ENCODE results near the gene SPATA31E1. TPM values are rescaled to one million over a fixed set of nuclear protein-coding genes. Genes with fewer than 3 reads are reported as not detected.

SPATA31E1 gene
- total RNA-seq, 2 donors from 2014 or later: not detected

DNA sequence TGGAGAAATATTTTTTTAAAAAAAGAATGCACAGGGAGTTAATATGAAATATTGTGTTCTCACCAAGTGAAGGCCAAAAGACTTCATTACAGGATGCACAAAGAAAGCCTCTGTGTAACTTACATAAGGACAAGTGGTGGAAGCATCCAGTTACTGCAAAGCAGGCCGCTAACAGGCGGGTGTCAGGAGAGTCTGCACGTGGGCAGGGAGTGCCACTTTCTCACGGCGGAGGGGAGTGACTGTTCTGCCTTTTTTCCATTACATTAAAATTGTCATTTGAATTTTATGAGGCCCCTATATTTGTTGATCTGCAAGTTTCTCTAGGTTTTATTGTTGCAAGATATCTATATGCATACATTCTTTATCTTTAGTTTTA, 28.1 kb upstream of the SPATA31E1 start:
- ATAC-seq (replicated peaks in 1 of 2) (no peak), DNase-seq (no peak)
- H3K9me3 Mint-ChIP-seq: no peaks in the 10 kb centered on the region
- H3K4me1 Mint-ChIP-seq (ENCODE audit: low read depth): no peaks in the 10 kb centered on the region
- no peak overlapping the region for H3K27ac Mint-ChIP-seq
- H3K36me3 Mint-ChIP-seq (ENCODE audit: insufficient read depth in 2 of 2): no peaks in the 10 kb centered on the region
- H3K27me3 Mint-ChIP-seq (ENCODE audit: low read depth): peaks cover 8% of the 10 kb centered on the region
- no peak overlapping the region for H3K4me3 Mint-ChIP-seq

DNA sequence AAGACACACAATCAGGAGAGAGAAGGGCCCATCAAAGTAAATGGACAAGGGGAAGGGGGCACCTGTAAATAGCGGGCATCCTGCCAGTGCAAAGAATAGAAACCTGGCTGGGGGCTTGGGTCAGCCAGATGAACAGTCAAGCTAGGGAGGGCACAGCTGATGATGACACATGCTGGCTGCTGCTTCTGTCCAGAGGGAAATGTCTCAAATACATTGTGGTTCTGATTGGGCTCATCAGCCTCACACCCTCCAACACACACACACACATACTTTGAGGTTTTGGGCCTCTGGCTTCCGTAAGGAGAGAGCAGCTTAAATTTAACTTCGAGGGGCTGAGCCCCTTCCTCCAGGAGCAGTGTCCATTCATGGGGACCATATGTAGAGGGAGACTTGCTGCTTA, 27.6 kb upstream of the SPATA31E1 start:
- H3K4me1 Mint-ChIP-seq (ENCODE audit: low read depth): no peaks in the 10 kb centered on the region
- no peak overlapping the region for H3K27ac Mint-ChIP-seq
- H3K36me3 Mint-ChIP-seq (ENCODE audit: insufficient read depth in 2 of 2): no peaks in the 10 kb centered on the region
- peaks cover 8% of the 10 kb centered on the region for H3K27me3 Mint-ChIP-seq (ENCODE audit: low read depth)
- ATAC-seq (replicated peaks in 1 of 2) (no peak), DNase-seq (no peak)
- H3K9me3 Mint-ChIP-seq: peaks cover 0 to 1% of the 10 kb centered on the region in 2 donors
- no peak overlapping the region for H3K4me3 Mint-ChIP-seq

DNA sequence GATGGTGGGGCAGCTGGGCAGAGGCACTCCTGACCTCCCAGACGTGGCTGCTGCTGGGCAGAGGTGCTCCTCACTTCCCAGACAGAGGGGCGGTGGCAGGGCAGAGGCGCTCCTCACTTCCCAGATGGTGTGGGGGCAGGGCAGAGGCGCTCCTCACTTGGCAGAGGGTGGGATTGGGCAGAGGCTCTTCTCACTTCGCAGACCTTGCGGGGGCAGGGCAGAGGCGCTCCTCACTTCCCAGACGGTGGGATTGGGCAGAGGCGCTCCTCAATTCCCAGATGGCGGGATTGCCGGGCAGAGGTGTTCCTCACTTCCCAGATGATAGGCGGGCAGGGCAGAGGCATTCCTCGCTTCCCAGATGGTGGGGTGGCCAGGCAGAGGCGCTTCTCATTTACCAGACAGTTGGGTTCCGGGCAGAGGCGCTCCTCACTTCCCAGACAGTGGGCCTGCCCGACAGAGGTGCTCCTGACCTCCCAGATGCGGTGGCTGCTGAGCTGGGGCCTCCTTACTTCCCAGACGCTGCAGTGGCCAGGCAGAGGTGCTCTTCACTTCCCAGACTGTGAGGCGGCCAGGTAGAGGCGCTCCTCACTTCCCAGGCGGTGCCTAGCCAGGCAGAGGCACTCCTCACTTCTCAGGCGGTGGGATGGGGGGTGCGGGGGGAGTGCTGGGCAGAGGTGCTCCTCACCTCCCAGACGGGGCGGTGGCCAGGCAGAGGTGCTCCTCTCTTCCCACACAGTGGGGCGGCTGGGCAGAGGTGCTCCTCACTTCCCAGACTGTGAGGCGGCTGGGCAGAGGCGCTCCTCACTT, 25.3 kb upstream of the SPATA31E1 start:
- H3K27ac Mint-ChIP-seq: no peak overlapping the region
- H3K4me3 Mint-ChIP-seq: no peak overlapping the region
- H3K36me3 Mint-ChIP-seq (ENCODE audit: insufficient read depth in 2 of 2): peaks cover 0 to 2% of the 10 kb centered on the region in 2 donors
- ATAC-seq (replicated peaks in 1 of 2) (no peak), DNase-seq (no peak)
- no peaks in the 10 kb centered on the region for H3K4me1 Mint-ChIP-seq (ENCODE audit: low read depth)
- H3K9me3 Mint-ChIP-seq: peaks cover 3 to 5% of the 10 kb centered on the region in 2 donors
- H3K27me3 Mint-ChIP-seq (ENCODE audit: low read depth): peaks cover 8% of the 10 kb centered on the region

DNA sequence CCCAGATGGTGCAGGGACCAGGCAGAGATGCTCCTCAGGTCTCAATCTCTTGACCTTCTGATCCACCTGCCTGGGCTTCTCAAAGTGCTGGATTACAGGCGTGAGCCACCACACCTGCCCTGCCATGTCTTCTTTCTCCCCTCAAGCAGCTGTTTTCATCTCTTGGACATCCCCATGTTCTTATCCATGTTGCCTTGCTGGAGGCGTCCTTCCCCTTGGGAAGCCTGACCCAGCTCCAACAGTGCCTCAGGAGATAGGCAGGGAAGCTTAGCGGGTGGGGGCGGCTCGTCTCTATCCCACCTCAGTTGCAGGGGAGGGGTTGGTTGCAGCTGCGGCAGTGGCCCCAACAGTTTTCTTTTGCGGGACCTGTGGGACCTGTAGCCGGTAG, 24.7 kb upstream of the SPATA31E1 start:
- H3K36me3 Mint-ChIP-seq (ENCODE audit: insufficient read depth in 2 of 2): peaks cover 0 to 2% of the 10 kb centered on the region in 2 donors
- H3K4me3 Mint-ChIP-seq: no peak overlapping the region

DNA sequence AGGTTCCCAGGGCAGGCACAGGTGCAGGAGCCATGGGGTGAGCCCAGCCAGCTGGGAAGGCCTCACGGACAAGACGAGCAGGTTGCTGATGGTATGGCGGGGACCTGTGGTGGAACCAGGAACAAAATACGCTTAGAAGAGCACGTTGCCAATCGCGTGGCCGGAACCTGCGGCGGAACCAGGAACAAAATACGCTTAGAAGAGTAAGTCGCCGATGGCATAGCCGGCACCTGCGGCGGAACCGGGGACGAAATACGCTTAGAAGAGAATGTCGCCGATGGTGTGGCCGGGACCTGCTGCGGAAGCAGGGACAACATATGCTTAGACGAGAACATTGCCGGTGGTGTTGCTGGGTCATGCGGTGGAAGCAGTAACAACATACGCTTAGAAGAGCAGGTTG, 23.5 kb upstream of the SPATA31E1 start:
- ATAC-seq (replicated peaks in 1 of 2) (no peak), DNase-seq (no peak)
- Mint-ChIP-seq H3K4me3 (no peak overlapping the region), H3K9me3 (peaks cover 4 to 7% of the 10 kb centered on the region in 2 donors), H3K27me3 (ENCODE audit: low read depth) (peaks cover 8% of the 10 kb centered on the region), H3K27ac (no peak overlapping the region), H3K4me1 (ENCODE audit: low read depth) (no peaks in the 10 kb centered on the region), H3K36me3 (ENCODE audit: insufficient read depth in 2 of 2) (peaks cover 0 to 2% of the 10 kb centered on the region in 2 donors)

More for the DNA sequence above, 24.7 kb upstream of the SPATA31E1 start:
- DNase-seq: no peak
- no peak for ATAC-seq (replicated peaks in 1 of 2)
- Mint-ChIP-seq H3K4me1 (ENCODE audit: low read depth) (no peaks in the 10 kb centered on the region), H3K9me3 (peaks cover 4 to 7% of the 10 kb centered on the region in 2 donors), H3K27me3 (ENCODE audit: low read depth) (peaks cover 8% of the 10 kb centered on the region), H3K27ac (no peak overlapping the region)

DNA sequence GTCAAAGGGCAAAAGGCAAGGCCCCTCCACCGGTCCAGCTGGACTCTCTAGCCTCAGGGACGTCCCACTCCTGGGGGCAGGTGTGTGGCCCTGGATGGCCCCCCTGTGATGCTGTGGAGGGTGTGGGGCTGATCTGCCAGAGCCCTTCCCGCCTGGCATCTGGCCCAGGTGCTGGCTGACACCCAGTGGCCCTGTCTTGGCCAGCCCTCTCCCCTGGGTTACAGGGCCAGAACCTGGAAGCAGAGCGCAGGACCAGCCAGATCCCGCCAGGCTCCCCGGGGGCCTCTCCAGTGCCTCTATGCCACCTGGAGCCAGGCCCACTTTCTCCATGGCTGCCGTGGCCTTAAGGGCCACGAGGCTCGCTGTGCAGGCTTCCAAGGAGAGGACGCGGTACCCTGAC, 22.9 kb upstream of the SPATA31E1 start:
- Mint-ChIP-seq H3K4me3 (no peak overlapping the region), H3K4me1 (ENCODE audit: low read depth) (no peaks in the 10 kb centered on the region), H3K9me3 (peaks cover 4 to 7% of the 10 kb centered on the region in 2 donors), H3K27ac (no peak overlapping the region), H3K27me3 (ENCODE audit: low read depth) (peaks cover 8% of the 10 kb centered on the region), H3K36me3 (ENCODE audit: insufficient read depth in 2 of 2) (peaks cover 0 to 2% of the 10 kb centered on the region in 2 donors)
- no peak for DNase-seq
- ATAC-seq (replicated peaks in 1 of 2): no peak

DNA sequence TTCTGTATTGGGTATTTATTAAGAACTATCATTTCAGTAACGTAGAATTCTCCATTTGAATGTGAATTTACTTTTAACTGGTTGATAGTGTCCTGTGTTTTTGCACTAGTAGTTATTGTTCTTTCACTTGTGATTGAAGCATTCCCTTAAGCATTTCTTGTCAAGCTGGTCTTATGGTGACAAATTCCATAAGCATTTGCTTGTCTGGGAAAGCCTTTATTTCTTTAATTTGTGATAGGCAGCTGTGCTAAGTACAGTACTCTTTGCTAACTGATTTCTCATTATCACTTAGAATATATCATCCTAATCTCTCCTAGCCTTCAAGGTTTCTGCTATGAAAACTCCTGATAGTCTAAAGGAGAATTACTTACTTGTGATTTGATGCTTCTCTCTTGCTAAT, 21.3 kb upstream of the SPATA31E1 start:
- no peak overlapping the region for H3K4me3 Mint-ChIP-seq
- no peaks in the 10 kb centered on the region for H3K4me1 Mint-ChIP-seq (ENCODE audit: low read depth)
- ATAC-seq (replicated peaks in 1 of 2) (no peak), DNase-seq (no peak)
- no peaks in the 10 kb centered on the region for H3K27me3 Mint-ChIP-seq (ENCODE audit: low read depth)
- H3K27ac Mint-ChIP-seq: no peak overlapping the region
- peaks cover 0 to 2% of the 10 kb centered on the region in 2 donors for H3K36me3 Mint-ChIP-seq (ENCODE audit: insufficient read depth in 2 of 2)
- H3K9me3 Mint-ChIP-seq: peaks cover 4 to 7% of the 10 kb centered on the region in 2 donors

DNA sequence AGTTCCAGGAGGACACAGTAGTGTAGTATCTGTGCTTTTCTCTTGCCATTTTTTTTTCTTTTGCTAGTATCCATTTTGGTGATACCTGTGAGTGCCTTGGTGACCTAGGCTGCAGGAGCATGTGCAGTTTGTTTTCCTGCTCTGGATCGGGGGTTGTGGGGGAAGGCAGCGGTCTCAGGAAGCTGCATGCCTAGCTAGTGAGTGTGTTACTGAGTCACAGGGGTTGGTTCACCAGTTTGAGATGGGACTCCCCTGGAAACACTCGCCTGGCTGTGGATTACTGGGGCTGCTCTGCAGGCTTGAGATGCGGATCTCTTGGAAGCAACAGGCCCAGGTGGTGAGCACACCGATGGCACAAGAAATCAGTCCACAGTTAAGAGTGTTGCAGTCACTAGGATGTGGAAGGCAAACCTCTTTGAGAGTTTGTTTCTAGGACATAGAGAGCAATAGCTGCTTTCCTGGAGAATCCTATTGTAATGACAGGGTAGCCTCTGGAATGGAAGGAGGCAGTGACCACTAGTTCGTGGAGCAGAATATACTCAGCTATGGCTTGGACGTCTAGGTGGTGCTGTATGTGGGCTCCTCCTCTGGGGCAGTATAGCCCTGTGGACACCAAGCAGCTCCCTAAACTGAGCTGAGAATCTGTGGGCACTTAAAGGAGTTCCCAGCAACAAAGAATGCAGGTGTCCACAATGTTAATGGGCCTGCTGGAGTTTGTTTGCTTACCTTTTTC, 20.0 kb upstream of the SPATA31E1 start:
- H3K36me3 Mint-ChIP-seq (ENCODE audit: insufficient read depth in 2 of 2): peaks cover 0 to 2% of the 10 kb centered on the region in 2 donors
- DNase-seq: no peak
- no peak overlapping the region for H3K27ac Mint-ChIP-seq
- no peak for ATAC-seq (replicated peaks in 1 of 2)
- H3K4me1 Mint-ChIP-seq (ENCODE audit: low read depth): no peaks in the 10 kb centered on the region
- no peak overlapping the region for H3K4me3 Mint-ChIP-seq
- no peaks in the 10 kb centered on the region for H3K27me3 Mint-ChIP-seq (ENCODE audit: low read depth)
- peaks cover 4 to 7% of the 10 kb centered on the region in 2 donors for H3K9me3 Mint-ChIP-seq

DNA sequence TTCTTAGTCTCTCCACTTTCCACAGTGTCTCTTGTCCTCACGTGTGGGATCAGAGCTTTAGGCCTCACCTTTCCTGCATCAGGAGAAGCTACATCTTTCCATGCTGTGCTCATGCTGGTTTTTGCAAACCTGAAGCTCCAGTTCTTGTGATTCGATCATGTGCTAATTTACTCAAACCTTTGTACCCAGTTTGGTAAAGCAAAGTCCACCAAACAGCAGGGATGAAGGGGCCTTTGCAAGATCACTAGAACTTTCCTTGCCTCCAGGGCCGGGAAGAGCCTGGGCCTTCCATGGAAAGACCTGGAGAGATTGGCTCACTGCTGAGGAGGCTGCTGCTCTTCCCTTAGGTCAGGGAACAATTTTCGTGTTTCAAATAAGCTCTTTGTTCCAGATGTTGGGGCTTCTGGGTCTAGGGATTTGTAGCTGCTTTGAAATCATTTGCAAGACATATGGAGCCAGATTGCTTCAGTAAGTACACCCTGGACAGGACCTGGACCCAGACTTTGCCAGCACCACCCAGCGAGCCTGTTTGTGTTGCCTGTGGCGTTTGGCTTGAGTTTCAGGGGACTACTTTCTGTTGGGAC, 18.7 kb upstream of the SPATA31E1 start:
- DNase-seq (no peak), ATAC-seq (replicated peaks in 1 of 2) (no peak)
- no peak overlapping the region for H3K4me3 Mint-ChIP-seq
- no peaks in the 10 kb centered on the region for H3K4me1 Mint-ChIP-seq (ENCODE audit: low read depth)
- no peak overlapping the region for H3K27ac Mint-ChIP-seq
- peaks cover 4 to 7% of the 10 kb centered on the region in 2 donors for H3K9me3 Mint-ChIP-seq
- peaks cover 0 to 2% of the 10 kb centered on the region in 2 donors for H3K36me3 Mint-ChIP-seq (ENCODE audit: insufficient read depth in 2 of 2)
- no peaks in the 10 kb centered on the region for H3K27me3 Mint-ChIP-seq (ENCODE audit: low read depth)

DNA sequence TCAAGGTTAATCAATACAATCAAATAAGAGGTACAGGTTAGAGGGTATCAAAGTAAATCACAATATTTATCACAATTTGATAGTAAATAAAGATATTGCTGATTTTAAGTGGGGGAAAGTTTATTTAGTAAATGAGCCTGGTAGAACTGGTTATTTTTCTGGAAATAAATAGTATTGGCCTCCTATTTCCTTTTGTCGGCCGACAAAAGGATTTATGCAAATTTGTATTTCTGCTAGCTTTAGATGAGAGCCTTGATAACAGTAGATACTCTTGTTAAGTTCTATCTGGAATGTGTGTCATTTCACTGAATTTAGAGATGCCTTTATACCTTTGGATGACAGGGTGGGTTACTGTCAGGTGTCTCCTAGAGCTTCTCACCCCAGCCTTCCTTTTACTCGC, 17.8 kb upstream of the SPATA31E1 start:
- Mint-ChIP-seq H3K4me1 (ENCODE audit: low read depth) (no peaks in the 10 kb centered on the region), H3K27ac (no peak overlapping the region), H3K9me3 (peaks cover 10 to 12% of the 10 kb centered on the region in 2 donors), H3K4me3 (no peak overlapping the region), H3K27me3 (ENCODE audit: low read depth) (no peaks in the 10 kb centered on the region), H3K36me3 (ENCODE audit: insufficient read depth in 2 of 2) (peaks cover 0 to 7% of the 10 kb centered on the region in 2 donors)
- DNase-seq (no peak), ATAC-seq (replicated peaks in 1 of 2) (no peak)

DNA sequence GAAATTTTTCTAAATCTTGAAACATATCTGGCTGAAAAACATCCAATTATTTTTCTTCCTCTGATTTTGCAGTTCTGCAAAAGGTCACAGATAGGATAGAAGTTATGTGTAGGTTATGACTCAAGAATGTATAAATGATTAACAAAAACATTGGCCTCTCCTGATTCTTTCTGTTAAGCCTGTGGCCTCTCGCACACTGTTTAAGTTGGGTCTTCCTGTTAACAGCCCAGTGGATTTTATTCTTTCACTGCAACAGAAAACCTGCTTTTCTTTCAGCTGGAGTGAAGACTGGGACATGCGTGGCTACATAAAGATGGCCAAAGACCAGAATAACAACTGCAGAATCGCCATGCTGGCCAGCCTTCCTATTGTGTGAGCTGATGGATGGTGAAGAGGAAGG, 17.1 kb upstream of the SPATA31E1 start:
- Mint-ChIP-seq H3K9me3 (peaks cover 10% of the 10 kb centered on the region in 2 donors), H3K27ac (no peak overlapping the region)
- ATAC-seq (replicated peaks in 1 of 2): no peak

DNA sequence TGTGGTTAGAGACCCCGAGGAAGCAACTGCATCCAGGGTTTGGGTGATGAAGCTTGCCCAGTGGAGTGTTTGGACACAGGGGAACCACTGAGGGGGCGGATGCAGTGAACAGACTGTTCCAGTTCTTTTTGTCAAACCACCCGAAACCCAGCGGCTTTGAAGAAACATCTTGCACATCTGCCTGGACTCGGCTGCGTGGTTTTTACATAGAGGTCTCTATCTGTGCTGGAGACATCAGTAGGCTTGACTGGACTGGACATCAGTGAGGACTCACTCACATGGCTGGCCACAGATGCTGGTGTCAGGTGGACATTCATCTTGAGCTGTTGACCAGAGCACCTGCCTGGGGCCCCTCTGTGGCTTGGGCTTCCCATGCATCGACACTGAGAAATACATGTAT, 15.3 kb upstream of the SPATA31E1 start:
- H3K4me1 Mint-ChIP-seq (ENCODE audit: low read depth): no peaks in the 10 kb centered on the region
- peaks cover 7% of the 10 kb centered on the region in 2 donors for H3K9me3 Mint-ChIP-seq
- peaks cover 0 to 6% of the 10 kb centered on the region in 2 donors for H3K36me3 Mint-ChIP-seq (ENCODE audit: insufficient read depth in 2 of 2)
- H3K4me3 Mint-ChIP-seq: no peak overlapping the region
- no peaks in the 10 kb centered on the region for H3K27me3 Mint-ChIP-seq (ENCODE audit: low read depth)
- ATAC-seq (replicated peaks in 1 of 2) (no peak), DNase-seq (no peak)
- no peak overlapping the region for H3K27ac Mint-ChIP-seq

More for the DNA sequence above, 17.1 kb upstream of the SPATA31E1 start:
- no peaks in the 10 kb centered on the region for H3K27me3 Mint-ChIP-seq (ENCODE audit: low read depth)
- no peak overlapping the region for H3K4me3 Mint-ChIP-seq
- H3K36me3 Mint-ChIP-seq (ENCODE audit: insufficient read depth in 2 of 2): peaks cover 0 to 8% of the 10 kb centered on the region in 2 donors
- no peaks in the 10 kb centered on the region for H3K4me1 Mint-ChIP-seq (ENCODE audit: low read depth)
- no peak for DNase-seq

DNA sequence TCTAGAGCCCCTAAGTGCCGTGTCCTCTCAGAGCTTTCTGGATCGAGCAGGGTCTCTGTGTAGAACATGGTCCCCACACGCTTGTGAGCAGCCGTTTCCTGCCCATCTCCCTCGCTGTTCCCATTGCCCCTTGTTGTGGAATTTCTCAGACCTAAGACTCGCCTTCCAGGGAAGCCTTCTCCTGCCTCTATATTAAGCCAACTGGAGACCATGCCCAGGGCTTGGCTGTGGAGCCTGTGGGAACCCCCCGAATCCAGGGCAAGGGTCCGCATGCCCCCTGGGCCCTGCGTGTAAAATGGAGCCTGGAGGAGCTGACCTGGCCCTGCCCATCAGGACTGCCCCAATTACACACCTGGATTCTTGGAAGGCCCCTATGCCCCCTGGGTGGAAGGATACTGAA, 14.5 kb upstream of the SPATA31E1 start:
- no peak for DNase-seq
- ATAC-seq (replicated peaks in 1 of 2): no peak
- Mint-ChIP-seq H3K27ac (no peak overlapping the region), H3K9me3 (peaks cover 6% of the 10 kb centered on the region in 2 donors), H3K36me3 (ENCODE audit: insufficient read depth in 2 of 2) (peaks cover 0 to 6% of the 10 kb centered on the region in 2 donors), H3K4me1 (ENCODE audit: low read depth) (no peaks in the 10 kb centered on the region), H3K27me3 (ENCODE audit: low read depth) (peaks cover 7% of the 10 kb centered on the region), H3K4me3 (no peak overlapping the region)

Measured in activated T-cell treated with anti-CD3 and anti-CD28 coated beads, Interleukin-2, amount 50 U/mL, for 72 hours (primary cell).